GM08714 (cell line): ENCODE data around the gene IRAK1.

Source experiments
- H3K4me3 ChIP-seq: fragments of 200-500 bp; sonication (Bioruptor generic); 2 replicates; pipeline ENCODE4 v1.5.1; 2014; ENCODE audit warnings: mild to moderate bottlenecking, low read length, inconsistent platforms
- ZNF274 ChIP-seq: IDR thresholded peaks from 2 replicates; pipeline ENCODE4 v1.6.1; 2012; ENCODE audit warnings: mild to moderate bottlenecking, low read depth, low read length

IRAK1 gene

DNA sequence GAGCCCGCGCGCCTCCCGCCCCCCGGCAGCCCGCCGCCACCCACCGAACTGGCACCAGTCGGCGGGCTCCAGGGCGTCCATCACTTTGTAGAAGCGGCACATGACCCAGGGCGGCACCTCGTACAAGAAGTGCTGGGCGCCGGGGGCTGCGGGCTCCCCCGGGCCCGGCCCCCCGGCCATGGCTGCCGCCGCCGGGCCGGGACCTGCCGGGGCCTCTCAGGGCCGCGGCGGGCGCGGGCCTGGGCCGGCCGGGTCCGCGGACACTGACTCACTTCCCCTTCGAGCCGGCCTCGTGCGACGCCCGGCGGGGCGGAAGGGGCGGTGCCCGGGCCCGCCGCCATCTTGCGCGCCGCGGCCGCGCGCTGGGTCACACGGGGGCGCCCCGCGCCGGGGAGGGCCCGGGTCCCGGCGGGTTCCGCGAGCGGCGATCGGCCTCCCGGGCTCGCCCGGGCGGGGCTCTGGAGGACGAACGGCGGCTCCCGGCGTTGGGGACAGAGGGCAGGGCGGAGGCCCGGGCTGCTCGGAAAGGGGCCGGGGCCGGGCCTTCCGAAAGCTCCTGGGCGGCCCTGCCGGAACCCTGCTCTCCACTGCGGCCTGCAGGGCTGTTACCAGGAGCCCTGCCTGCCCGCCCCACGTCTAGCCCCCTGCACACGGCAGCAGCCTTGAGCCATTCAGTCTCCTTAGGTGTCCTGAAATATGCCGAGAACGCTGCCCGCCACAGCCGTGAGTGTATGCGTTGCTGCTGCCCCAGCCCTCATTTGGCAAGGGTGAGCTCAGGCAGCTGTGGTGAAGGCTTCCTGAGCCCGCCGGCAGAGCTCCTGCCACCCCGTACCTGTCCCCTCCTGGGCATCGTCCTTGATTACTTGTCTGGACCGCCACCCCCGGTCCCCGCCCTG, at the start of gene IRAK1:
TSS of gene IRAK1 (minus strand) at position 270 of the 896 bp plus-strand sequence. CDS start at position 180, 90 bp downstream.
- H3K4me3 ChIP-seq: peak within 1 kb of the TSS; percentile 81
- TF ChIP-seq ZNF274: no peak

DNA sequence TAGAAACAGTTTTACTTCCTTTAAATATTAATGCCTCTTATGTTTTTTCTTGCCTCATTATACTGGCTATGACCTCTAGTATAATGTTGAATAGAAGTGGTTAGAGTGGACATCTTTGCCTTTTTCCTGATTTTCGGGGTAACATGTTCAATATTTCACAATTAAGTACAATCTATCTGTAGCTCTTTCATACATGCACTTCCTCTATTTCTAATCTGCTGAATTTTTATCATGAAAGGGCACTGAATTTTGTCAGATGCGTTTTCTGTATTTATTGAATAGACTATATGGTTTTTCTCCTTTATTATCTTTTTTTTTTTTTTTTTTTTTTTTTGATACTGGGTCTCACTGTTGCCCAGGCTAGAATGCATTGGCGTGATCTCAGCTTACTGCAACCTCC, 48.9 kb upstream of the IRAK1 start:
- no peak for TF ChIP-seq ZNF274
- H3K4me3 ChIP-seq: no peak overlapping the region

- no peak overlapping the region for H3K4me3 ChIP-seq
- TF ChIP-seq ZNF274: no peak
Measured at GRCh38 chrX:154064637-154065435, 45.1 kb upstream of the IRAK1 start.

- TF ChIP-seq ZNF274: no peak
- no peak overlapping the region for H3K4me3 ChIP-seq
Measured at GRCh38 chrX:154063234-154063633, 43.5 kb upstream of the IRAK1 start.

- no peak overlapping the region for H3K4me3 ChIP-seq
- no peak for TF ChIP-seq ZNF274
Measured at GRCh38 chrX:154061801-154062200, 42.1 kb upstream of the IRAK1 start.

- TF ChIP-seq ZNF274: no peak
- no peak overlapping the region for H3K4me3 ChIP-seq
Measured at GRCh38 chrX:154059729-154060245, 40.1 kb upstream of the IRAK1 start.

DNA sequence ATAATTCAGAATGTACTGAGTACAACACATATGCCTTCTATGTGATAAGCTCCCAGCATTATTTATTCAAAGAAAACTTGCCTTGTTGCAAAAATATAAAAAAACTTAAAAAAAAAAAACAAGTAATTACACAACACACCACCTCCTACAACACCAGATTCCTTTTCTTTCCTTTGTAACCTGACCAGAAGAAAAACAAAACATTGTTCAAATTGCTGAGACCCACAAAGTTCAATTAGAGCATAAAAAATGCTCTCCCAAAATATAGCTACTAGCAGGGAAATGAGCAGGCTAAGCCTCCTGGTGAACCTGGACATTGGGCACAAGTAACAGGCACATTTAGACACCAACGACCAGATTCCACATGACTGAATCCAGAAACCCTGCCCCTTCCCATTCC, 39.5 kb upstream of the IRAK1 start:
- no peak overlapping the region for H3K4me3 ChIP-seq
- TF ChIP-seq ZNF274: no peak

GRCh38 chrX:154058214-154058997, 38.7 kb upstream of the IRAK1 start:
- TF ChIP-seq ZNF274: no peak
- H3K4me3 ChIP-seq: no peak overlapping the region

- H3K4me3 ChIP-seq: no peak overlapping the region
- TF ChIP-seq ZNF274: no peak
Measured at GRCh38 chrX:154057791-154058190, 38.1 kb upstream of the IRAK1 start.

DNA sequence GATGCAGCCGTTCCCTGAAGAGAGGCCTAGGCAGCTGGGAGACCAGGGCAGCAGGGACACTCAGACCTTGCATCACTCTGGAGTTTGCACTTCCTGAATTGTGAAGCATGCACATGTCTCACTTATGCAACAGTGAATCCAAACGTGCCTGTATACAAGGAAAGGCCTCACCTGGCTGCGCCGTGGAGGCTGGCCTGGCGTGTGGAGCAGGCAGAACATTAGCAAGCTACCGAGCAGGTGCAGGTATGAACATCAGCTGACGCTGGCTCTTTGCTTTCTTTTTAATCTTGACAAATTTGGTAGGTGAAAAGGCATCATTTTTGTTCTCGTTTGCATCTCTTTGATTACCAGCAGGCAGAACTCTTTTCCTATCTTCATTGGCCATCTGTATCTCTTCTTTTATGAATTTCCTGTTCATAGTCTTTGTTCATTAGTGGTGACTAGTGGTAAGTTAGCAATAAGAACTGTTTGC, 37.1 kb upstream of the IRAK1 start:
- TF ChIP-seq ZNF274: no peak
- no peak overlapping the region for H3K4me3 ChIP-seq

DNA sequence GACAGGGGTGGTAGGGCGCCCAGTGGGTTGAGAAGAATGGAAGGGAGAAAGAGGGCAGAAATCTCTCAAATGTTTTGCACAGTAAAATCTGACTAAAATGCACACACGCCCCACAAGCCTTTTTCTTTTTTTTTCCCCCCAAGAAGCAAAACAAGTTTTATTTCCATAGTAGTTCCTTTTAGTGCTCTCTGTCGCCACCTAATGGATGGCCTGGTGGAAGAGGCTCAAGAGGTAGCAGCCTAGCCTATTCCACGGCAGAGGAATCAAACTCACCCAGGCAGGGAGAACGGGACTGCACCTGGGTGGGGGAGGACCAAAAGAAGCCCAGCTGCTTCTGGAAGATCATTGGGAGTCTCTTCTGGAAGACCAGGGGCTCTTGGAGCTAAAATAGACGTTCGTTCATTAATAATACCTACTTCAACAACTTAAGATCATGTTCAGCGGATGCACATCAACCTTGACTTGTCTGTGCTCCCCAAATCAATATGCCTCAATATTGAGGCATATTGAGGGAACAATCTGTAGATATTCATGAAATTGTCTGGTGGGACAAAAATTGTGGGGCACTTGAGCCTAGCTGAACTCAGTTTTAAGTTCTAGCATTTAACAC, 31.6 kb upstream of the IRAK1 start:
- no peak for TF ChIP-seq ZNF274
- H3K4me3 ChIP-seq: no peak overlapping the region

- H3K4me3 ChIP-seq: no peak overlapping the region
- TF ChIP-seq ZNF274: no peak
Measured at GRCh38 chrX:154050113-154050495, 30.4 kb upstream of the IRAK1 start.
